ENCODE data around the gene ARRDC4.

The ARRDC4 gene

GRCh38 chr15:97966924-97967620 is 6.6 kb downstream of the ARRDC4 start:
- no peaks in the 10 kb centered on the region for H3K9me3 ChIP-seq (ENCODE audit: control insufficient read depth in 1 of 2, low read length in 2 of 2)
- H3K4me3 ChIP-seq (ENCODE audit: low read depth in 1 of 2, low read length in 2 of 2): no peak overlapping the region
- H3K27me3 ChIP-seq (ENCODE audit: low read depth, low read length): no peaks in the 10 kb centered on the region
- H3K36me3 ChIP-seq (ENCODE audit: control insufficient read depth in 1 of 2, insufficient read depth in 2 of 2, low read length in 2 of 2): peaks cover 23 to 39% of the 10 kb centered on the region in 2 donors
- peaks cover 12 to 24% of the 10 kb centered on the region in 2 donors for H3K4me1 ChIP-seq (ENCODE audit: control insufficient read depth in 1 of 2, insufficient read depth in 2 of 2, low read length in 2 of 2)
- no peak overlapping the region for H3K27ac ChIP-seq (ENCODE audit: low read length)

GRCh38 chr15:97967881-97968280 is 7.4 kb downstream of the ARRDC4 start:
- H3K4me3 ChIP-seq (ENCODE audit: low read depth in 1 of 2, low read length in 2 of 2): no peak overlapping the region
- H3K9me3 ChIP-seq (ENCODE audit: control insufficient read depth in 1 of 2, low read length in 2 of 2): no peaks in the 10 kb centered on the region
- peaks cover 12 to 24% of the 10 kb centered on the region in 2 donors for H3K4me1 ChIP-seq (ENCODE audit: control insufficient read depth in 1 of 2, insufficient read depth in 2 of 2, low read length in 2 of 2)
- peaks cover 23 to 47% of the 10 kb centered on the region in 2 donors for H3K36me3 ChIP-seq (ENCODE audit: control insufficient read depth in 1 of 2, insufficient read depth in 2 of 2, low read length in 2 of 2)
- H3K27me3 ChIP-seq (ENCODE audit: low read depth, low read length): no peaks in the 10 kb centered on the region
- peak overlapping the region; percentile 18 for H3K27ac ChIP-seq (ENCODE audit: low read length)

GRCh38 chr15:97968380-97968779 is 7.9 kb downstream of the ARRDC4 start:
- no peaks in the 10 kb centered on the region for H3K9me3 ChIP-seq (ENCODE audit: control insufficient read depth in 1 of 2, low read length in 2 of 2)
- no peaks in the 10 kb centered on the region for H3K27me3 ChIP-seq (ENCODE audit: low read depth, low read length)
- H3K36me3 ChIP-seq (ENCODE audit: control insufficient read depth in 1 of 2, insufficient read depth in 2 of 2, low read length in 2 of 2): peaks cover 27 to 50% of the 10 kb centered on the region in 2 donors
- no peak overlapping the region for H3K4me3 ChIP-seq (ENCODE audit: low read depth in 1 of 2, low read length in 2 of 2)
- H3K27ac ChIP-seq (ENCODE audit: low read length): peak overlapping the region; percentile 65
- H3K4me1 ChIP-seq (ENCODE audit: control insufficient read depth in 1 of 2, insufficient read depth in 2 of 2, low read length in 2 of 2): peaks cover 11 to 23% of the 10 kb centered on the region in 2 donors

GRCh38 chr15:97972366-97972765 is 11.9 kb downstream of the ARRDC4 start:
- peaks cover 0 to 3% of the 10 kb centered on the region in 2 donors for H3K4me1 ChIP-seq (ENCODE audit: control insufficient read depth in 1 of 2, insufficient read depth in 2 of 2, low read length in 2 of 2)
- no peaks in the 10 kb centered on the region for H3K27me3 ChIP-seq (ENCODE audit: low read depth, low read length)
- H3K27ac ChIP-seq (ENCODE audit: low read length): peak overlapping the region; percentile 52
- no peaks in the 10 kb centered on the region for H3K9me3 ChIP-seq (ENCODE audit: control insufficient read depth in 1 of 2, low read length in 2 of 2)
- H3K36me3 ChIP-seq (ENCODE audit: control insufficient read depth in 1 of 2, insufficient read depth in 2 of 2, low read length in 2 of 2): peaks cover 34 to 52% of the 10 kb centered on the region in 2 donors
- no peak overlapping the region for H3K4me3 ChIP-seq (ENCODE audit: low read depth in 1 of 2, low read length in 2 of 2)

- Histone ChIP-seq H3K27me3 (ENCODE audit: low read depth, low read length) (no peaks in the 10 kb centered on the region), H3K36me3 (ENCODE audit: control insufficient read depth in 1 of 2, insufficient read depth in 2 of 2, low read length in 2 of 2) (peaks cover 21 to 28% of the 10 kb centered on the region in 2 donors), H3K9me3 (ENCODE audit: control insufficient read depth in 1 of 2, low read length in 2 of 2) (no peaks in the 10 kb centered on the region), H3K4me3 (ENCODE audit: low read depth in 1 of 2, low read length in 2 of 2) (no peak overlapping the region), H3K27ac (ENCODE audit: low read length) (no peak overlapping the region), H3K4me1 (ENCODE audit: control insufficient read depth in 1 of 2, insufficient read depth in 2 of 2, low read length in 2 of 2) (peaks cover 3 to 5% of the 10 kb centered on the region in 2 donors)
Observed at GRCh38 chr15:97976129-97976528, 15.6 kb downstream of the ARRDC4 start.

GRCh38 chr15:97976766-97977503 is 16.4 kb downstream of the ARRDC4 start:
- H3K4me1 ChIP-seq (ENCODE audit: control insufficient read depth in 1 of 2, insufficient read depth in 2 of 2, low read length in 2 of 2): peaks cover 3 to 5% of the 10 kb centered on the region in 2 donors
- no peak overlapping the region for H3K27ac ChIP-seq (ENCODE audit: low read length)
- peaks cover 13 to 20% of the 10 kb centered on the region in 2 donors for H3K36me3 ChIP-seq (ENCODE audit: control insufficient read depth in 1 of 2, insufficient read depth in 2 of 2, low read length in 2 of 2)
- no peaks in the 10 kb centered on the region for H3K27me3 ChIP-seq (ENCODE audit: low read depth, low read length)
- no peaks in the 10 kb centered on the region for H3K9me3 ChIP-seq (ENCODE audit: control insufficient read depth in 1 of 2, low read length in 2 of 2)
- H3K4me3 ChIP-seq (ENCODE audit: low read depth in 1 of 2, low read length in 2 of 2): no peak overlapping the region

- H3K9me3 ChIP-seq (ENCODE audit: control insufficient read depth in 1 of 2, low read length in 2 of 2): no peaks in the 10 kb centered on the region
- peaks cover 12% of the 10 kb centered on the region in 2 donors for H3K36me3 ChIP-seq (ENCODE audit: control insufficient read depth in 1 of 2, insufficient read depth in 2 of 2, low read length in 2 of 2)
- H3K4me3 ChIP-seq (ENCODE audit: low read depth in 1 of 2, low read length in 2 of 2): no peak overlapping the region
- H3K27ac ChIP-seq (ENCODE audit: low read length): no peak overlapping the region
- no peaks in the 10 kb centered on the region for H3K27me3 ChIP-seq (ENCODE audit: low read depth, low read length)
- peaks cover 1 to 5% of the 10 kb centered on the region in 2 donors for H3K4me1 ChIP-seq (ENCODE audit: control insufficient read depth in 1 of 2, insufficient read depth in 2 of 2, low read length in 2 of 2)
Observed at GRCh38 chr15:97977734-97978133, 17.2 kb downstream of the ARRDC4 start.

- H3K4me1 ChIP-seq (ENCODE audit: control insufficient read depth in 1 of 2, insufficient read depth in 2 of 2, low read length in 2 of 2): peaks cover 0 to 5% of the 10 kb centered on the region in 2 donors
- no peak overlapping the region for H3K4me3 ChIP-seq (ENCODE audit: low read depth in 1 of 2, low read length in 2 of 2)
- H3K9me3 ChIP-seq (ENCODE audit: control insufficient read depth in 1 of 2, low read length in 2 of 2): no peaks in the 10 kb centered on the region
- peaks cover 7% of the 10 kb centered on the region in 2 donors for H3K36me3 ChIP-seq (ENCODE audit: control insufficient read depth in 1 of 2, insufficient read depth in 2 of 2, low read length in 2 of 2)
- no peaks in the 10 kb centered on the region for H3K27me3 ChIP-seq (ENCODE audit: low read depth, low read length)
- H3K27ac ChIP-seq (ENCODE audit: low read length): no peak overlapping the region
Observed at GRCh38 chr15:97978401-97979139, 18.1 kb downstream of the ARRDC4 start.

GRCh38 chr15:97979140-97979520 is 18.6 kb downstream of the ARRDC4 start:
- Histone ChIP-seq H3K27ac (ENCODE audit: low read length) (no peak overlapping the region), H3K4me3 (ENCODE audit: low read depth in 1 of 2, low read length in 2 of 2) (no peak overlapping the region), H3K4me1 (ENCODE audit: control insufficient read depth in 1 of 2, insufficient read depth in 2 of 2, low read length in 2 of 2) (peaks cover 0 to 5% of the 10 kb centered on the region in 2 donors), H3K27me3 (ENCODE audit: low read depth, low read length) (no peaks in the 10 kb centered on the region), H3K9me3 (ENCODE audit: control insufficient read depth in 1 of 2, low read length in 2 of 2) (no peaks in the 10 kb centered on the region), H3K36me3 (ENCODE audit: control insufficient read depth in 1 of 2, insufficient read depth in 2 of 2, low read length in 2 of 2) (peaks cover 4% of the 10 kb centered on the region in 2 donors)

- no peaks in the 10 kb centered on the region for H3K9me3 ChIP-seq (ENCODE audit: control insufficient read depth in 1 of 2, low read length in 2 of 2)
- H3K27me3 ChIP-seq (ENCODE audit: low read depth, low read length): no peaks in the 10 kb centered on the region
- H3K4me3 ChIP-seq (ENCODE audit: low read depth in 1 of 2, low read length in 2 of 2): no peak overlapping the region
- H3K4me1 ChIP-seq (ENCODE audit: control insufficient read depth in 1 of 2, insufficient read depth in 2 of 2, low read length in 2 of 2): peaks cover 0 to 5% of the 10 kb centered on the region in 2 donors
- H3K36me3 ChIP-seq (ENCODE audit: control insufficient read depth in 1 of 2, insufficient read depth in 2 of 2, low read length in 2 of 2): peaks cover 0 to 4% of the 10 kb centered on the region in 2 donors
- H3K27ac ChIP-seq (ENCODE audit: low read length): no peak overlapping the region
Observed at GRCh38 chr15:97981058-97981457, 20.6 kb downstream of the ARRDC4 start.

GRCh38 chr15:97981758-97982157 is 21.3 kb downstream of the ARRDC4 start:
- Histone ChIP-seq H3K9me3 (ENCODE audit: control insufficient read depth in 1 of 2, low read length in 2 of 2) (no peaks in the 10 kb centered on the region), H3K4me3 (ENCODE audit: low read depth in 1 of 2, low read length in 2 of 2) (no peak overlapping the region), H3K4me1 (ENCODE audit: control insufficient read depth in 1 of 2, insufficient read depth in 2 of 2, low read length in 2 of 2) (peaks cover 0 to 5% of the 10 kb centered on the region in 2 donors), H3K27me3 (ENCODE audit: low read depth, low read length) (no peaks in the 10 kb centered on the region), H3K36me3 (ENCODE audit: control insufficient read depth in 1 of 2, insufficient read depth in 2 of 2, low read length in 2 of 2) (peaks cover 0 to 4% of the 10 kb centered on the region in 2 donors), H3K27ac (ENCODE audit: low read length) (no peak overlapping the region)

Data from muscle layer of duodenum (tissue), 2 donors.